HCT116 (cell line): ENCODE measurements around the gene LARP1.

Experiments
- ATF3 ChIP-seq: IDR thresholded peaks from 2 replicates; pipeline ENCODE4 v1.6.1; 2012
- CTCF ChIP-seq, 3 experiments: fragments of 200-600 bp in 1 of 3; sonication (generic) in 1 of 3; IDR thresholded peaks in 2 of 3; conservative IDR thresholded peaks in 1 of 3; 2 replicates each; pipeline ENCODE4 v1.5.1; 2012 to 2017; ENCODE audit warnings: low read depth in 2 of 3, low read length in 2 of 3, antibody characterized with exemption in 1 of 3, borderline replicate concordance in 1 of 3, control low read depth in 1 of 3, mild to moderate bottlenecking in 1 of 3, mixed read lengths in 1 of 3, mixed run types in 1 of 3, moderate library complexity in 1 of 3; ENCODE audit not compliant: insufficient read depth in 1 of 3
- EZH2 ChIP-seq: fragments of 200-600 bp; sonication (generic); IDR thresholded peaks from 2 replicates; pipeline ENCODE4 v1.6.1; 2017; ENCODE audit warnings: antibody characterized with exemption, mixed run types
- EZH2phosphoT487 ChIP-seq: fragments of 200-600 bp; IDR thresholded peaks from 2 replicates; pipeline ENCODE4 v1.6.1; 2018; ENCODE audit warnings: antibody characterized with exemption, borderline replicate concordance
- JUND ChIP-seq: IDR thresholded peaks from 2 replicates; pipeline ENCODE4 v1.6.1; 2012
- MAX ChIP-seq: IDR thresholded peaks from 2 replicates; pipeline ENCODE4 v1.6.1; 2012
- POLR2A ChIP-seq: IDR thresholded peaks from 2 replicates; pipeline ENCODE4 v1.7.0; 2011; ENCODE audit warnings: borderline replicate concordance; ENCODE audit not compliant: insufficient read depth, insufficient read length; ENCODE audit errors: extremely low read depth
- POLR2AphosphoS5 ChIP-seq: IDR thresholded peaks from 2 replicates; pipeline ENCODE4 v1.6.1; 2011; ENCODE audit warnings: mild to moderate bottlenecking, low read depth, low read length, moderate library complexity
- RAD21 ChIP-seq: IDR thresholded peaks from 2 replicates; pipeline ENCODE4 v1.6.1; 2012; ENCODE audit warnings: low read depth, mild to moderate bottlenecking
- REST ChIP-seq: IDR thresholded peaks from 2 replicates; pipeline ENCODE4 v1.6.1; 2012; ENCODE audit warnings: low read depth
- SIN3A ChIP-seq: IDR thresholded peaks from 2 replicates; pipeline ENCODE4 v1.6.1; 2012; ENCODE audit warnings: low read depth
- YY1 ChIP-seq: IDR thresholded peaks from 2 replicates; pipeline ENCODE4 v1.6.1; 2011; ENCODE audit warnings: low read length, low read depth, moderate library complexity, mild to moderate bottlenecking; ENCODE audit not compliant: insufficient replicate concordance; ENCODE audit errors: extremely low read depth

GRCh38 chr5:154708207-154708606, 47.0 kb upstream of the LARP1 start:
- no peak for TF ChIP-seq POLR2AphosphoS5
- no peak for TF ChIP-seq CTCF (IDR thresholded peaks at IDR 0.05 in 2 of 3, conservative IDR thresholded peaks at IDR 0.05 in 1 of 3; ENCODE audit: borderline replicate concordance in 1 of 3, insufficient read depth in 1 of 3, low read depth in 2 of 3, low read length in 2 of 3)
- no peak for TF ChIP-seq EZH2
- TF ChIP-seq RAD21, result no peak
- TF ChIP-seq REST, result no peak
- no peak for TF ChIP-seq MAX
- no peak for TF ChIP-seq YY1
- TF ChIP-seq POLR2A, result no peak
- no peak for TF ChIP-seq SIN3A
- TF ChIP-seq ATF3, result no peak
- no peak for TF ChIP-seq EZH2phosphoT487
- TF ChIP-seq JUND, result no peak
